K562 (cell line): ENCODE results near the gene TENT5A.

Experiments
- ATF6 ChIP-seq: sonication (generic); formaldehyde crosslinking; IDR thresholded peaks from 2 replicates; pipeline ENCODE4 v1.4.0; 2020; ENCODE audit warnings: mild to moderate bottlenecking, missing genetic modification reagents
- EZH2 ChIP-seq: IDR thresholded peaks from 2 replicates; pipeline ENCODE4 v1.6.1; 2012; ENCODE audit warnings: low read depth, mild to moderate bottlenecking, inconsistent platforms, low read length, borderline replicate concordance
- FOSL1 ChIP-seq: fragments of 200-800 bp; sonication (Bioruptor generic); conservative IDR thresholded peaks from 2 replicates; pipeline ENCODE4 v1.6.1; 2016; ENCODE audit warnings: missing genetic modification characterization, missing compliant biosample characterization
- NBN ChIP-seq: fragments of 450-650 bp; IDR thresholded peaks from 2 replicates; pipeline ENCODE4 v1.6.1; 2016; ENCODE audit warnings: low read depth, mild to moderate bottlenecking
- PATZ1 ChIP-seq: fragments of 250-450 bp; sonication (Bioruptor Pico); IDR thresholded peaks from 2 replicates; pipeline ENCODE4 v1.5.0; 2020; ENCODE audit warnings: mild to moderate bottlenecking, borderline replicate concordance
- RBBP5 ChIP-seq: fragments of 200-600 bp; sonication (generic); IDR thresholded peaks from 2 replicates; pipeline ENCODE4 v1.6.1; 2012; ENCODE audit warnings: borderline replicate concordance, mild to moderate bottlenecking, low read length, control low read depth, inconsistent platforms; ENCODE audit not compliant: insufficient read depth, poor library complexity, severe bottlenecking
- ZNF24 ChIP-seq: fragments of 450-650 bp; IDR thresholded peaks from 2 replicates; pipeline ENCODE4 v1.6.1; 2016
- ZNF274 ChIP-seq: IDR thresholded peaks from 2 replicates; pipeline ENCODE4 v1.6.1; 2011; ENCODE audit warnings: low read depth, mild to moderate bottlenecking, low read length, moderate library complexity, borderline replicate concordance
- TF ChIP-seq, protein P1 (sequence below), 3 experiments: IDR thresholded peaks in 2 of 3; conservative IDR thresholded peaks in 1 of 3; 2 replicates each; pipeline ENCODE4 v1.5.1; 2011 to 2012; ENCODE audit warnings: low read length in 3 of 3, mild to moderate bottlenecking in 3 of 3, control low read depth in 2 of 3, improper control_type of control experiment in 1 of 3, inconsistent platforms in 1 of 3, low read depth in 1 of 3, mixed read lengths in 1 of 3, moderate library complexity in 1 of 3; ENCODE audit not compliant: insufficient read depth in 2 of 3

GRCh38 chr6:81750200-81750599 is 2.3 kb downstream of the TENT5A start:
- no peak for TF ChIP-seq ZNF274
- no peak for TF ChIP-seq PATZ1 (CRISPR knock-in tag)
- TF ChIP-seq RBBP5, result no peak
- TF ChIP-seq, protein P1, sequence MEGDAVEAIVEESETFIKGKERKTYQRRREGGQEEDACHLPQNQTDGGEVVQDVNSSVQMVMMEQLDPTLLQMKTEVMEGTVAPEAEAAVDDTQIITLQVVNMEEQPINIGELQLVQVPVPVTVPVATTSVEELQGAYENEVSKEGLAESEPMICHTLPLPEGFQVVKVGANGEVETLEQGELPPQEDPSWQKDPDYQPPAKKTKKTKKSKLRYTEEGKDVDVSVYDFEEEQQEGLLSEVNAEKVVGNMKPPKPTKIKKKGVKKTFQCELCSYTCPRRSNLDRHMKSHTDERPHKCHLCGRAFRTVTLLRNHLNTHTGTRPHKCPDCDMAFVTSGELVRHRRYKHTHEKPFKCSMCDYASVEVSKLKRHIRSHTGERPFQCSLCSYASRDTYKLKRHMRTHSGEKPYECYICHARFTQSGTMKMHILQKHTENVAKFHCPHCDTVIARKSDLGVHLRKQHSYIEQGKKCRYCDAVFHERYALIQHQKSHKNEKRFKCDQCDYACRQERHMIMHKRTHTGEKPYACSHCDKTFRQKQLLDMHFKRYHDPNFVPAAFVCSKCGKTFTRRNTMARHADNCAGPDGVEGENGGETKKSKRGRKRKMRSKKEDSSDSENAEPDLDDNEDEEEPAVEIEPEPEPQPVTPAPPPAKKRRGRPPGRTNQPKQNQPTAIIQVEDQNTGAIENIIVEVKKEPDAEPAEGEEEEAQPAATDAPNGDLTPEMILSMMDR (IDR thresholded peaks at IDR 0.05 in 2 of 3, conservative IDR thresholded peaks at IDR 0.05 in 1 of 3; ENCODE audit: insufficient read depth in 2 of 3, low read depth in 1 of 3, low read length in 3 of 3), result no peak
- TF ChIP-seq ATF6 (CRISPR knock-in tag), result no peak
- no peak for TF ChIP-seq ZNF24
- no peak for TF ChIP-seq FOSL1
- TF ChIP-seq NBN, result no peak
- TF ChIP-seq EZH2, result no peak
